Trophoblast cell (in vitro differentiated cells and primary cell): Measurements from ENCODE around the gene POT1.

Experiments used
- DNase-seq, 2 donors: peaks; one replicate each; pipeline ENCODE4 v3.0.0-alpha.2; 2016
- H2AFZ ChIP-seq: 2 replicates; pipeline ENCODE4 v1.6.1; 2013; ENCODE audit warnings: low read length, moderate library complexity, mild to moderate bottlenecking; ENCODE audit not compliant: insufficient read depth, poor library complexity
- H2AK5ac ChIP-seq: 2 replicates; pipeline ENCODE4 v1.6.1; 2013; ENCODE audit warnings: mild to moderate bottlenecking, low read length
- H2BK120ac ChIP-seq: 2 replicates; pipeline ENCODE4 v1.6.1; 2013; ENCODE audit warnings: low read length, mild to moderate bottlenecking, moderate library complexity; ENCODE audit not compliant: insufficient read depth, poor library complexity
- H2BK12ac ChIP-seq: 2 replicates; pipeline ENCODE4 v1.6.1; 2013; ENCODE audit warnings: mild to moderate bottlenecking, low read length, moderate library complexity
- H2BK5ac ChIP-seq: 2 replicates; pipeline ENCODE4 v1.6.1; 2013; ENCODE audit warnings: low read length, low read depth, moderate library complexity, mild to moderate bottlenecking; ENCODE audit not compliant: poor library complexity
- H3K14ac ChIP-seq: 2 replicates; pipeline ENCODE4 v1.6.1; 2013; ENCODE audit warnings: mild to moderate bottlenecking, low read length
- H3K18ac ChIP-seq: 2 replicates; pipeline ENCODE4 v1.6.1; 2013; ENCODE audit warnings: mild to moderate bottlenecking, low read length
- H3K23ac ChIP-seq: 2 replicates; pipeline ENCODE4 v1.6.1; 2013; ENCODE audit warnings: low read length
- H3K27ac ChIP-seq: 2 replicates; pipeline ENCODE4 v1.5.1; 2013; ENCODE audit warnings: low read depth, mild to moderate bottlenecking, inconsistent platforms, low read length, moderate library complexity
- H3K27me3 ChIP-seq: 2 replicates; pipeline ENCODE4 v1.6.1; 2013; ENCODE audit warnings: inconsistent platforms, mild to moderate bottlenecking, low read length, moderate library complexity; ENCODE audit not compliant: insufficient read depth
- H3K36me3 ChIP-seq, 2 experiments: 1 replicate in 1 of 2; 2 replicates in 1 of 2; pipeline ENCODE4 v1.6.1; 2013; ENCODE audit warnings: low read length in 2 of 2, mild to moderate bottlenecking in 2 of 2, moderate library complexity in 1 of 2; ENCODE audit not compliant: insufficient read depth in 2 of 2, control insufficient read depth in 1 of 2
- H3K4ac ChIP-seq: 2 replicates; pipeline ENCODE4 v1.6.1; 2013; ENCODE audit warnings: low read depth, mild to moderate bottlenecking, low read length, moderate library complexity
- H3K4me1 ChIP-seq, 2 experiments: 1 replicate in 1 of 2; 2 replicates in 1 of 2; pipeline ENCODE4 v1.6.1; 2013; ENCODE audit warnings: low read length in 2 of 2, mild to moderate bottlenecking in 2 of 2, moderate library complexity in 1 of 2; ENCODE audit not compliant: insufficient read depth in 2 of 2, control insufficient read depth in 1 of 2
- H3K4me2 ChIP-seq: 2 replicates; pipeline ENCODE4 v1.6.1; 2013; ENCODE audit warnings: inconsistent platforms, mild to moderate bottlenecking, low read length, moderate library complexity
- H3K4me3 ChIP-seq: 2 replicates; pipeline ENCODE4 v1.5.1; 2013; ENCODE audit warnings: mild to moderate bottlenecking, low read depth, low read length, inconsistent platforms
- H3K79me1 ChIP-seq: one replicate; pipeline ENCODE4 v1.6.1; 2013; ENCODE audit warnings: low read length
- H3K79me2 ChIP-seq: 2 replicates; pipeline ENCODE4 v1.6.1; 2013; ENCODE audit warnings: low read length, mild to moderate bottlenecking; ENCODE audit not compliant: control insufficient read depth, insufficient read depth, poor library complexity
- H3K9ac ChIP-seq: 2 replicates; pipeline ENCODE4 v1.6.1; 2013; ENCODE audit warnings: mild to moderate bottlenecking, low read length
- H3K9me3 ChIP-seq: 2 replicates; pipeline ENCODE4 v1.6.1; 2013; ENCODE audit warnings: low read depth, mild to moderate bottlenecking, control low read depth, inconsistent platforms, low read length; ENCODE audit not compliant: insufficient read depth
- H4K12ac ChIP-seq: 2 replicates; pipeline ENCODE4 v1.6.1; 2013; ENCODE audit warnings: low read depth, mild to moderate bottlenecking, low read length, moderate library complexity
- H4K8ac ChIP-seq: 2 replicates; pipeline ENCODE4 v1.6.1; 2013; ENCODE audit warnings: low read depth, mild to moderate bottlenecking, low read length, moderate library complexity
- H4K91ac ChIP-seq: one replicate; pipeline ENCODE4 v1.6.1; 2013; ENCODE audit warnings: low read depth, mild to moderate bottlenecking, low read length, moderate library complexity
- WGBS: extraction: QIAGEN DNeasy Blood & Tissue Kit; methylation state at CpG from one replicate; pipeline ENCODE4 v1.1.7; 2013; ENCODE audit warnings: missing lambda C conversion rate; ENCODE audit not compliant: insufficient read length, insufficient coverage; ENCODE audit errors: extremely low coverage; 5-methylcytosine and 5-hydroxymethylcytosine counted together

The POT1 gene

GRCh38 chr7:124801330-124801895, 128.2 kb downstream of the POT1 start:
- Histone ChIP-seq H2BK12ac (no peak overlapping the region), H2AFZ (no peak overlapping the region), H3K23ac (no peak overlapping the region), H2BK5ac (no peak overlapping the region), H3K27ac (peak overlapping the region; percentile 34), H4K12ac (no peak overlapping the region), H3K79me2 (no peaks in the 10 kb centered on the region), H3K4me2 (no peak overlapping the region), H3K36me3 (no peaks in the 10 kb centered on the region), H4K8ac (no peak overlapping the region), H3K18ac (no peak overlapping the region), H4K91ac (no peak overlapping the region), H3K9me3 (no peaks in the 10 kb centered on the region), H3K4me3 (no peak overlapping the region), H3K27me3 (no peaks in the 10 kb centered on the region), H3K4ac (no peak overlapping the region), H3K14ac (no peak overlapping the region), H3K4me1 (peaks cover 0 to 7% of the 10 kb centered on the region in 2 experiments), H2BK120ac (no peak overlapping the region), H3K79me1 (peaks cover 13% of the 10 kb centered on the region), H3K9ac (no peak overlapping the region), H2AK5ac (no peak overlapping the region)
- WGBS = no CpG with 5 or more reads among the region's 1 CpG
- DNase-seq = peak in 1 of 2 donors; percentile 64

- Histone ChIP-seq H3K4me3 (no peak overlapping the region), H2AFZ (no peak overlapping the region), H3K18ac (no peak overlapping the region), H3K4ac (no peak overlapping the region), H3K9ac (no peak overlapping the region), H3K4me1 (peaks cover 0 to 7% of the 10 kb centered on the region in 2 experiments), H2BK5ac (peak overlapping the region; percentile 13), H3K27ac (peak overlapping the region; percentile 83), H4K91ac (no peak overlapping the region), H2BK120ac (peak overlapping the region; percentile 13), H4K8ac (no peak overlapping the region), H2BK12ac (no peak overlapping the region), H3K4me2 (no peak overlapping the region), H3K14ac (peak overlapping the region; percentile 9), H3K79me2 (no peaks in the 10 kb centered on the region), H3K23ac (no peak overlapping the region), H2AK5ac (no peak overlapping the region), H3K27me3 (no peaks in the 10 kb centered on the region), H4K12ac (no peak overlapping the region), H3K79me1 (peaks cover 14% of the 10 kb centered on the region), H3K9me3 (no peaks in the 10 kb centered on the region), H3K36me3 (no peaks in the 10 kb centered on the region)
- WGBS = no CpG with 5 or more reads among the region's 2 CpGs
- no peak for DNase-seq
Measured at GRCh38 chr7:124800386-124800785, 129.2 kb downstream of the POT1 start.

DNA sequence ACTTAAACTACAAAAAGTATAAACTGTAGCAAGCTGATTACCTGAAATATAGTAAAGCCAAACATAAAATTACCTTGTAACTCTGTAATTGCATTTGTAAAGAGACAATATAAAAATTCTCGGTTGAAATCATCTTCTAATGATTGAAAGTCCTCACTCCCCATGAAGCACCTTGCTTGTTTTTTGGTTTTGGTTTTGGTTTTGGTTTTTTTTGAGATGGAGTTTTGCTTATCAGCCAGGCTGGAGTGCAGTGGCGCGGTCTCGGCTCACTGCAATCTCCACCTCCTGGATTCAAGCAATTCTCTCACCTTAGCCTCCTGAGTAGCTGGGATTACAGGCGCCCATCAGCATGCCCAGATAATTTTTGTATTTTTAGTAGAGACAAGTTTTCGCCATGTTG, 130.2 kb downstream of the POT1 start:
- Histone ChIP-seq H4K8ac (peak overlapping the region; percentile 54), H4K91ac (peak overlapping the region; percentile 89), H3K27me3 (no peaks in the 10 kb centered on the region), H2AFZ (no peak overlapping the region), H2BK120ac (peak overlapping the region; percentile 83), H3K4ac (no peak overlapping the region), H3K79me2 (no peaks in the 10 kb centered on the region), H2AK5ac (peak overlapping the region; percentile 69), H3K18ac (peak overlapping the region; percentile 30), H3K4me2 (no peak overlapping the region), H4K12ac (peak overlapping the region; percentile 62), H3K9me3 (no peaks in the 10 kb centered on the region), H3K9ac (no peak overlapping the region), H3K4me3 (no peak overlapping the region), H3K79me1 (peaks cover 16% of the 10 kb centered on the region), H3K23ac (no peak overlapping the region), H3K36me3 (no peaks in the 10 kb centered on the region), H2BK12ac (peak overlapping the region; percentile 94), H3K14ac (peak overlapping the region; percentile 77), H3K4me1 (peaks cover 0 to 7% of the 10 kb centered on the region in 2 experiments), H3K27ac (peak overlapping the region; percentile 60), H2BK5ac (peak overlapping the region; percentile 79)
- no peak for DNase-seq
- WGBS = no CpG with 5 or more reads among the region's 6 CpGs

- Histone ChIP-seq H2AFZ (no peak overlapping the region), H4K8ac (no peak overlapping the region), H2AK5ac (no peak overlapping the region), H2BK5ac (no peak overlapping the region), H3K4me1 (peaks cover 0 to 12% of the 10 kb centered on the region in 2 experiments), H3K79me1 (peaks cover 24% of the 10 kb centered on the region), H3K9me3 (no peaks in the 10 kb centered on the region), H3K4ac (no peak overlapping the region), H4K12ac (no peak overlapping the region), H3K23ac (no peak overlapping the region), H3K18ac (no peak overlapping the region), H3K36me3 (no peaks in the 10 kb centered on the region), H3K4me3 (no peak overlapping the region), H3K9ac (no peak overlapping the region), H3K79me2 (no peaks in the 10 kb centered on the region), H2BK12ac (no peak overlapping the region), H4K91ac (no peak overlapping the region), H3K4me2 (no peak overlapping the region), H3K27ac (peak overlapping the region; percentile 44), H3K14ac (no peak overlapping the region), H2BK120ac (no peak overlapping the region), H3K27me3 (no peaks in the 10 kb centered on the region)
- WGBS = no CpG with 5 or more reads among the region's 2 CpGs
- DNase-seq = peak in 1 of 2 donors; percentile 23
Measured at GRCh38 chr7:124796771-124797170, 132.9 kb downstream of the POT1 start.
